NCI-H2081 treated with DMSO at 0.1 percent for 48 hours (cell line): Measurements from ENCODE around the gene CCDC197.

Source experiments
- DNase-seq: peaks from one replicate; lab custom pipeline; 2025; lab: John Stamatoyannopoulos, UW

CCDC197 gene

GRCh38 chr14:94000267-94000666, 3.2 kb downstream of the CCDC197 start:
- DNase-seq: no peak

GRCh38 chr14:94001016-94001415, 3.9 kb downstream of the CCDC197 start:
- DNase-seq: no peak

GRCh38 chr14:94001501-94002396, 4.6 kb downstream of the CCDC197 start:
- DNase-seq: no peak

GRCh38 chr14:94003397-94003796, 6.3 kb downstream of the CCDC197 start:
- DNase-seq: no peak

- no peak for DNase-seq
Measured at GRCh38 chr14:94004015-94004414, 6.9 kb downstream of the CCDC197 start.

- no peak for DNase-seq
Measured at GRCh38 chr14:94005324-94006073, 8.4 kb downstream of the CCDC197 start.

GRCh38 chr14:94008234-94008633, 11.1 kb downstream of the CCDC197 start:
- DNase-seq: no peak

- DNase-seq: no peak
Measured at GRCh38 chr14:94009767-94010166, 12.7 kb downstream of the CCDC197 start.

GRCh38 chr14:94010625-94011024, 13.5 kb downstream of the CCDC197 start:
- DNase-seq: no peak

GRCh38 chr14:94011795-94012194, 14.7 kb downstream of the CCDC197 start:
- DNase-seq: no peak

- DNase-seq: no peak
Measured at GRCh38 chr14:94014382-94014781, 17.3 kb downstream of the CCDC197 start.

GRCh38 chr14:94015223-94015622, 18.1 kb downstream of the CCDC197 start:
- DNase-seq: no peak

GRCh38 chr14:94016446-94016976, 19.4 kb downstream of the CCDC197 start:
- DNase-seq: no peak

- no peak for DNase-seq
Measured at GRCh38 chr14:94018308-94018707, 21.2 kb downstream of the CCDC197 start.

GRCh38 chr14:94019329-94019728, 22.2 kb downstream of the CCDC197 start:
- no peak for DNase-seq

- DNase-seq: no peak
Measured at GRCh38 chr14:94020267-94020666, 23.2 kb downstream of the CCDC197 start.

- DNase-seq: no peak
Measured at GRCh38 chr14:94021001-94021400, 23.9 kb downstream of the CCDC197 start.

- DNase-seq: no peak
Measured at GRCh38 chr14:94021416-94022157, 24.5 kb downstream of the CCDC197 start.

- no peak for DNase-seq
Measured at GRCh38 chr14:94022532-94023411, 25.7 kb downstream of the CCDC197 start.

- DNase-seq: no peak
Measured at GRCh38 chr14:94024549-94024948, 27.4 kb downstream of the CCDC197 start.

- DNase-seq: no peak
Measured at GRCh38 chr14:94025720-94026119, 28.6 kb downstream of the CCDC197 start.
